GM21723 (cell line): ENCODE results near the gene CCT7.

ENCODE experiments used
- ATAC-seq: cut with Tn5 transposase; IDR thresholded peaks from one replicate; pipeline ENCODE4 v1.9.1; 2021; ENCODE audit warnings: mild to moderate bottlenecking, moderate library complexity; ENCODE audit not compliant: unreplicated experiment

The CCT7 gene

DNA sequence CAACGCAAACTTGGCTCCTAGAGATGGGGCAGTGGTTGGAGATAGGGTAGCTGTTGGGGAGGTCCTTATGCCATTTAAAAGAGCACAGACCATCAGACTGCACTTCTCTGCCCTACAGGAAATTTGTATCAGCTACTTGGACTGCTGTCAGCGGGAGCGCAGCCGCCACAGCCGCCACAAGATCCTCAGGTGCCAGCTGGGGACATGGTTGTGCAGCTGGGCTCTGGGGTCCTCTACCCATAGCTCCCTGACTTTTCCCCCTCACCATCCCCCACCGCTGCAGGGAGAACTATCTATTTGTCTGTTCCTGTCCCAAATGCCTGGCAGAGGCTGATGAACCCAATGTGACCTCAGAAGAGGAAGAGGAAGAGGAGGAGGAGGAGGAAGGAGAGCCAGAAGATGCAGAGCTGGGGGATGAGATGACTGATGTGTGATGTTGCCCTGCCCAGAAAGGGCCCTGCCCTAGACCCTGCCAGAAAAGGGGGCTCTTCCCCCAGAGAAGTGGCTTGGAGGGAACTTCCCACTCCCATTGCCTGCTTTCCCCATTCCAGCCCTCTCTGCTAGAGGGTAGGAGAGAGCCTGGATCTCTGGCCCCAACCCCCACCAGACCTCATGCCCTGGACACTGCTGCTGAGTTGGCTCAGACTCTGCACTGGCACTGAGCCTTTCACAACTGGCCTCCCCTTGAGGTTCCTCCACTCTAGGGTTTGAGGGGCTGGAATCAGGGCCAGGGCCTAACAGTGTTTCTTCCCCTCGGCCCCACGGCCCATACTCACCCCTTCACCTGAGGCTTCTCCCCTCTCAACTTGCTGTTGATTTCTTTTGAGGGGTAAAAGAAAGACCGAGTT is 8.4 kb upstream of the CCT7 start:
- no peak for ATAC-seq

DNA sequence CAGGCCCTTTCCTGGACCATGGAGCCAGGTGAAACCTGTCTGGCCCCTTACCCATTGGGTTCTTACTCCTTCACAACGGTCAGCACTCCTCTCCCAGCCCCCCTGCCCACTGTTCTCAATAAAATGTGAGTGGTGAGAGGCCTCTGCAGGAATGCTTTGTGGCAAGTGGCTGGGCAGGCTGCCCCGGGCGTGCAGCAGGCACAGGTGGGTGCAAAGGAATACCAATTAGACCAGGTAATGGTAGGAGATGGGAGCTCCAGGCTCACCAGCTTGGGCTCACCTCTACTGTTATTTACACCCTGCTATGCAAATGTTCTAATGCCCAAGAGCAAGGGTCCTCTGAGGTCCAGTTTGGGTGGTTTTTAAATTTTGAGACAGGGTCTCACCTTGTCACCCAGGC is 7.0 kb upstream of the CCT7 start:
- no peak for ATAC-seq

GRCh38 chr2:73228631-73229030 is 5.5 kb upstream of the CCT7 start:
- no peak for ATAC-seq

DNA sequence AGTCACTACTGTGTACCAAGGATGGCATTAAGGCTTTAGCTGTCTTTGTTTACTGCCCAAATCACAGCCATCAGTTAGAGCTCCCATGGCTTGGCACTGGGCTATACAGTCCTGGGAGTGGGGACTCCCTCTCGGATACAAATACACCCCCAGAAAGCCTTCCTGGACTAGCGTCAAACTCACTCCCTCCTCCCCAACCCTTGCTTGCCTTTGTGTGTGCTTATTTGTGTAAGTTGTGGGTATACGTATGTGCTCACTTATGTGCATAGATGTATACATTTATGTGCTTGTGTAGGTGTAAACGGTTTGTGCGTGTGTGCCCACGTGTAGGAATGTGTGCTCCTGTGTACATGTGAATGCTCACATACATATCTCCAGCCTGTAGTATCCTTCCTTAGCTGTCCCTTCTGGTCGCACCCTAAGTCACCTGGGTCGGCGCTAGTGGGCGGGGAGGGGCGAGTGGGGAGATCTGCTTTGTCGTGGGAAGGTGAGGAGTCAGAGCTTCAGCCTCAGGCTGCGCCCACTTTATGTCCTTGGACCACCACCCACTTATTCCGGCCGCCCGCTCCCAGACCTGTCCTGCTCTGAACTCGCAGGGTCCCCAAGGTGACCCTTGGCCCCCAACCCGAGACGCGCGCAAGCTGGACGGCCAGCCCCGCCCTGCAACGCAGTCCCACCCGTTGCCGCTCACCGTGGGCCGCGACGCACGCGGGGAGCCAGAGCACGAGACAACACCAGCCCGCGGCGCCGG is 1.5 kb upstream of the CCT7 start:
- ATAC-seq: peak; percentile 9

DNA sequence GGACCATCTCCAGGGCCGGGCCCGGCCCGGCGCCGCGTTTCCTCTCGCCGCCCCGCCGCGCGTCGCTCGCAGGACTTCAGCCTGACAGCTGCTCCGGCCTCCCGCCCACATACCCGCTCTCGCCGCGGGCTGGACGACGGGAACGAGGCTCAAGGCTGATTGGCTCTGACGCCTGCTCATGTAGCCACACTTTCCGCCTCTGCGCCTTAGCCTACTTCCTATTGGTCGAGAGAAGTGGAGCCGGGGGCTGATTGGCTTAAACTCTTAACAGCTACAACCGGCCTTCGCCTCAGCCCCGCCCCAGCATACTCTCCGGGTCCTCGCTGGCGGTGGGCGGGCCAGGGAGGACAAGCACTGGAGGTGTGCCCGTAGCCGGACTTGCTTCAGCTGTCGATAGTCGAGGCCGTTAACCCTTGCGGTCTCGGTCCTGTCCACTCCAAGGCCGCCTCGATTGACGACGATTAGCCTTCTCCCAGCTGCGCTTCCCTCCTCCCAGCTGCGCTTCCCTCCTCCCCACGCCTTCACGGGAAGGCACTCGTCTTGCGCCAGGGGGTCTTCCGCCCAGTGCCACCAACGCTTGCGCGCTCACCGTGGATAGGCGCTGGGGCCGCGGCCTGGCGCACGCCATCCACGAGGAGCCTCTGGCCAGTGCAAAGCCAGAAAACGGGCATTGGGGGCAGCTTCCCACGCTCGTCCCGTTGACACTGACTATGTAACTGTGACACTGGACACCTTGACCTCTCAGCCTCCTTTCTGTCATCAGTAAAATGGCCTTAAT is 765 bp upstream of the CCT7 start, which contains the start of gene PRADC1:
Gene PRADC1, minus strand, starts transcription at position 86 of the 778 bp plus-strand sequence. Its CDS starts 79 bp downstream, at position 7.
- ATAC-seq: peak; percentile 87

DNA sequence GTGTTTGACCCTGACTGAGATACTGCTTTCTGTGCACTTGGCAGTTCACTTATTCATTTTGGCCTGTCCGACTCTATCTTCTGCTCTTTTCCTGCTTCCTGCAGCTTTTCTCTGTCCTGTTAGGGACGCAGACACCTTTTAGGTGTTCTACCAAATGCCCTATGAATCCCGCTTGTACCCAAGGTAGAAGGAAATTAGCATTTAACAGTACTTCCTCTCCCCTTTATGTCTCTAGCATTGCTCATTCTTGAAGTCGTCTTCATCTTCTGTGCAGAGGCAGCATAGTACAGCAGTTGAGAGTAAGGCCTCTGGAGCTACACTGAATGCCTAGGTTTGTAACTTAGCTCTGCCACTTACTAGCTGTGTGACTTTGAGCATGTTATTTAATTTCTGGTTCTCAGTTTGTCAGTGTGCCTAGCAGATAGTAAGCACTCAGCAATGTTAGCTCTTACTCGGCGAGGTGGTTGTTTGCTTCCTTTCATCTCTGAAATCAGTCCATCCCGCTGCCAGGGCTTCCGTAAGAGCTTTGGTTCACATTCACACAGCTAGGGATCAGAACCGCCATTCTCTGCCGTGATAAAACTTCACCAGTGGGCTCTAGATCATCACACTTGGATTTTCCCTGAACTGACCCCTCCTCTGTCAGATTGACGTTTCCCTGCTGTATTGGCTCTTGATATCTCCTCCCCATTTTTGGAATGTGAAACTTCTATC is 1.4 kb downstream of the CCT7 start:
- ATAC-seq: no peak

DNA sequence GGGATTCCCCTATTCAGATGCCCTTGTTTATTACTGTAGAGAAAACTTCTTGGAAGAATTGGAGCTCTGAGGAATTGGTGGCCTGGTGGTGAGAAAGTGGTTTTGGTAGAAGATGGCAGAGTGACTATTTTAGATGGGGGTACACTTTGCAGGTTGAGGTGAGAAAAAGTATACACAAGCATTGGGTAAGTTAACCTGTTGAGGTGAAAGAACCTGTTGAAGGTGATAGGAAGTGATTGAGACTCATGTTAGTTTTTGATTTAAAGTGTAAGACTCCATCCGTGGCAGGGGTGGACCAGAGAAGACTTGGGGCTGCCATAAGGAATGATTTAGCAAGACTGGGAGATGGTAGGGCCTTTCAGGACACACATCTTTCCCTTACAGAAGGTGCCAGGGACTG is 3.1 kb downstream of the CCT7 start:
- ATAC-seq: no peak

DNA sequence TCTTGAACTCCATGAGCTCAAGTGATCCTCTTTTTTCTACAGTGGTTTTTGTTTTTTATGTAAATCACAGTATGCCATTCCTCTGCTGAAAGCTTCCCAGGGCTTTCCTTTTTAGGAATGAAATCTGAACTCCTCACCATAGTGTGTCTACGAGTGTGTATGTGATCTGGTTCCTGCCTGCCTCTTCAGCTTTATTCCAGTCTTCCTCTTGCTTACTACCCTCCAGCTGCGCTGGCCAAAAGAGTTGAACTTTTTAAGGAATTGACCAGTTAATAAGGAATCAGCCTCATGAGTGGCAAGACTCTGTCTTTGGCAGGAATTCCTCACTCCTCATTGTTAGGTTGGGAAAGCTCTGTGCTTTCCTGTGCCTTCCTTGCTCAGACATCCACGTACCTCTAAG is 4.0 kb downstream of the CCT7 start:
- ATAC-seq: no peak

DNA sequence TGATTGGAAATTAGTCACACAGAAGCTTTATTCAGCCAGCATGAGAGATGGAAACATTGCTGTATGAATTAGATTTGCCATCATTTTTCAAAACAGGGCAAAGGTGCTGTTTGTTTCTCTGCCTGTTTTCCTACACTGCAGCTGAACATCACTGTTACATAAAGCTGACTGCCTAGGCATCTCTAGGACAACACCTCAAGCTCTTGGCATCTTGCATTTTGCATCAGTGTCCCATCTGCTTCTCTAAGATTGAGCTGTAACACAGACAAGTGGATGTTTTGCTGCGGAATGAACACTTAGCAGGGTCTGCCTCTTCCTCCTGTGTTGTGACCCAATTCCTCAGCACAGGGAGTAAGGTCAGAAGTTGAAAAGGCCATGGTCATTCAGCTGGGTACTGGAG is 4.9 kb downstream of the CCT7 start:
- no peak for ATAC-seq

- no peak for ATAC-seq
Observed at GRCh38 chr2:73239776-73240175, 5.7 kb downstream of the CCT7 start.

GRCh38 chr2:73243884-73244570 is 9.9 kb downstream of the CCT7 start:
- no peak for ATAC-seq

DNA sequence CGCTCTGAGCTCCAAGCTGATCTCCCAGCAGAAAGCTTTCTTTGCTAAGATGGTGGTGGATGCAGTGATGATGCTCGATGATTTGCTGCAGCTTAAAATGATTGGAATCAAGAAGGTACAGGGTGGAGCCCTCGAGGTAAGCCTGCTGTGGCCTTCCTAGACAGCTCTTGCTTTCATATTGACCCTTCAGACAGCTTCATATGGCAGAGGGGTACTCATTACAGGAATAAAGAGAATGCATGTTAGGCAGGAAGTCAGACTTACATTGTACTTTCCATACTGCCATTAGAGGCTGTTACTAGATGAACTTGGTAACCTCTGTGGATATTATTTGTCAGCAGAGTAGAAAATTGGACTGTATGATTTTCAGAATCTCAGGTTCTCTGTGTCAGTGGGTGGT is 10.5 kb downstream of the CCT7 start:
- ATAC-seq: no peak

- no peak for ATAC-seq
Observed at GRCh38 chr2:73246850-73247249, 12.7 kb downstream of the CCT7 start.

DNA sequence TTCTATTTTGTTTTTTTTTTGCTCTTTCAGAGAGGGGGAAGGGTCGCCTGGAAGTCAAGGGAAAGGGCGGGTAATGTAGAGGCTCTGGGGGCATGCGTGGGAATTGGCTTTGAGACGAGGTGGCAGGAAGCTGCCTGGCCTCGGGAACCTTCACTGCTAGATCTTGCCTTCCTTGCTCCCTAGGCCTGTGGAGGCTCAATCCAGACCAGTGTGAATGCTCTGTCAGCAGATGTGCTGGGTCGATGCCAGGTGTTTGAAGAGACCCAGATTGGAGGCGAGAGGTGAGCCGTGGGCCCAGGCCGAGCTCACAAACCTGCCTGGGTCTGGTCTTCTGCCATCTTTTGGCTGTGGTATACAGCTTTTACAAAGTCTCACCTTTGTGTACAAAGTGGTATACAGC is 15.5 kb downstream of the CCT7 start:
- no peak for ATAC-seq

- no peak for ATAC-seq
Observed at GRCh38 chr2:73250872-73251846, 17.1 kb downstream of the CCT7 start.

DNA sequence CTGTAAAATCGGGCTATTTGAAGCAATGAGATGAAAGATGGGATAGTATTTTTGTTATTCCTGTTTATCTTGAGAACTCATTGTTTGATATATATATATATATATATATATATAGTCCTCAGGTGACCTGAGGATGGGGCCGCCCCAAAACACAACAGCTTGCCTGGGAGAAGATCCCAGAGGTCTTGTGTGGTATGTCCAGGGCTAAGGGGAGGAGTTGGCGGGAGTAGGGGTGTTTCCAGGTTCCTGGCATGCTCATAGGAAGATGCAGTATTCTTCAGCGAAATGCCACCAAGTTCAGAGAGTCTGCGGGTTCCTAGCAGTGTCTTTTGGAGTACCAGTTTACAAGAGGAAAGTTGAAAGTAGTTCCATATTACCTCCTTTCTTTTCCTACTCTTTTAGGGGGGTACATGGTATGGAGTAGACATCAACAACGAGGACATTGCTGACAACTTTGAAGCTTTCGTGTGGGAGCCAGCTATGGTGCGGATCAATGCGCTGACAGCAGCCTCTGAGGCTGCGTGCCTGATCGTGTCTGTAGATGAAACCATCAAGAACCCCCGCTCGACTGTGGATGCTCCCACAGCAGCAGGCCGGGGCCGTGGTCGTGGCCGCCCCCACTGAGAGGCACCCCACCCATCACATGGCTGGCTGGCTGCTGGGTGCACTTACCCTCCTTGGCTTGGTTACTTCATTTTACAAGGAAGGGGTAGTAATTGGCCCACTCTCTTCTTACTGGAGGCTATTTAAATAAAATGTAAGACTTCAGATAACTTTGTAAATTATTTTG is 18.3 kb downstream of the CCT7 start:
- no peak for ATAC-seq

- ATAC-seq: no peak
Observed at GRCh38 chr2:73253400-73253799, 19.3 kb downstream of the CCT7 start.

DNA sequence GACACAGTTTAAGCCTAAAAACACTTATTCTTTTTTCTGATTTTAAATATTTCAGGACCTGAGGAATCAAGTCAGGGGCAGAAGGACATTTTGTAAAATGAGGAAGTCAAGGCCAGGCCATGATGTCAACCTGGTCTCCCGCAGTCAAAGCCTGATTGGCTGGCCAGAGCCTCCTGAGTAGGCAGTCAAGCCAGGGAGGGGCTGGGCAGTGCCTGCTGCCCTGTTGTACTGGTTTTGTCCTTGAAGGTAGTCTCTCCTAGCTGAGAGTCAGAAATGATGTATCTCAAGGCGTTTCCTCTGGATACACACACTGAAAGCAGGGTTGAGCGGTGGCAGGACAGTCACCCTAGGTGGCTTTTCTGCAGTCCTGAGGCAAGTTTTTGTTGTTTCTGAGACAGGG is 19.8 kb downstream of the CCT7 start:
- ATAC-seq: no peak
